Ovary (tissue), 3 donors: ENCODE data around the gene SHB.

Experiments used
- EP300 ChIP-seq: sonication (generic); formaldehyde crosslinking; IDR thresholded peaks from one replicate; pipeline ENCODE4 v1.6.1; 2017; ENCODE audit warnings: antibody characterized with exemption
- POLR2A ChIP-seq: fragments of 450-650 bp; IDR thresholded peaks from one replicate; pipeline ENCODE4 v1.6.1; 2017; ENCODE audit warnings: antibody characterized with exemption, mild to moderate bottlenecking, moderate library complexity
- TF ChIP-seq, protein P1 (sequence below), 3 donors: fragments of 450-650 bp in 2 of 3; fragments of 200-600 bp in 1 of 3; IDR thresholded peaks; one replicate each; pipeline versions ENCODE4 v1.5.1 to v1.8.0; 2016 to 2022; ENCODE audit warnings: antibody characterized with exemption in 3 of 3, mild to moderate bottlenecking in 1 of 3
- donor health status: DM: no; HTN: no; CAD: no.

DNA sequence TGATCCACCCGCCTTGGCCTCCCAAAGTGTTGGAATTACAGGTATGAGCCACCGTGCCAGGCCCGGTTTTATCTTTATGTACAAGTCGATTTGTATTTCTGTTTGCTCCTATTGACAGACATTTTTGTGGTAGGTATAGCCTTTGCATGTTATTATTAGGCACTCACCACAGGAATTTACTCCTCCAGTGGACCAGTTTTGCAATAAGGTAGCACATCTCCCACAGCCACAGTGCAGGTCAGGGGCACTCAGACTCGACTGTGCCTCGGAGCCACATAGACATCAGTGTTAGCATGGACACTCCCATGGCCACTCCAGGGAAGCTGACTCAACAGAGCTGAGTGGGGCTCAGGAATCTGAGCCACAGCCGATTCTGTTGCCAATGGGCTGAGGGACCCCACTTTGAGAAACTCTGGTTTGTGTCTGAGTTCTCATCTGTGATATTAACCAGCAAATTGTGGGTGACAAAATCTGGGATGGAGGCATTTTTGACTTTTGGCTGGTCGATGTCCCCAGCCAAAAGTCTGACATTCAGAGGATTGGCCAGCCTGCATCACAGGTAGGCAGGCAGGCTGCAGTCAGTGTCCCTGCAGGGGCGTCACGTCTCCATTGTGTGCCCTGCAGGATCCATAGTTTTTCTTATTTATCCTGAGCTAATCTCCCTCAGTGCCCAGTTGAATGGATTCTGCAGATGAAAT is 15.0 kb upstream of the SHB start:
- TF ChIP-seq, protein P1, sequence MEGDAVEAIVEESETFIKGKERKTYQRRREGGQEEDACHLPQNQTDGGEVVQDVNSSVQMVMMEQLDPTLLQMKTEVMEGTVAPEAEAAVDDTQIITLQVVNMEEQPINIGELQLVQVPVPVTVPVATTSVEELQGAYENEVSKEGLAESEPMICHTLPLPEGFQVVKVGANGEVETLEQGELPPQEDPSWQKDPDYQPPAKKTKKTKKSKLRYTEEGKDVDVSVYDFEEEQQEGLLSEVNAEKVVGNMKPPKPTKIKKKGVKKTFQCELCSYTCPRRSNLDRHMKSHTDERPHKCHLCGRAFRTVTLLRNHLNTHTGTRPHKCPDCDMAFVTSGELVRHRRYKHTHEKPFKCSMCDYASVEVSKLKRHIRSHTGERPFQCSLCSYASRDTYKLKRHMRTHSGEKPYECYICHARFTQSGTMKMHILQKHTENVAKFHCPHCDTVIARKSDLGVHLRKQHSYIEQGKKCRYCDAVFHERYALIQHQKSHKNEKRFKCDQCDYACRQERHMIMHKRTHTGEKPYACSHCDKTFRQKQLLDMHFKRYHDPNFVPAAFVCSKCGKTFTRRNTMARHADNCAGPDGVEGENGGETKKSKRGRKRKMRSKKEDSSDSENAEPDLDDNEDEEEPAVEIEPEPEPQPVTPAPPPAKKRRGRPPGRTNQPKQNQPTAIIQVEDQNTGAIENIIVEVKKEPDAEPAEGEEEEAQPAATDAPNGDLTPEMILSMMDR (IDR thresholded peaks at IDR 0.05), result no peak
- TF ChIP-seq EP300, result no peak
- TF ChIP-seq POLR2A, result no peak
